KOPT-K1 (cell line): ENCODE results near the gene CEND1.

Experiments
- H3K27ac ChIP-seq: fragments of 200-600 bp; sonication (generic); 2 replicates; pipeline ENCODE4 v1.5.1; 2016; ENCODE audit warnings: antibody characterized with exemption, mild to moderate bottlenecking, low read depth, low read length; ENCODE audit not compliant: poor library complexity, severe bottlenecking
- H3K36me3 ChIP-seq: fragments of 200-600 bp; sonication (generic); 2 replicates; pipeline ENCODE4 v1.5.1; 2017; ENCODE audit warnings: antibody characterized with exemption, mild to moderate bottlenecking, low read length, moderate library complexity; ENCODE audit not compliant: insufficient read depth
- H3K9me3 ChIP-seq: fragments of 200-600 bp; sonication (generic); 2 replicates; pipeline ENCODE4 v1.5.1; 2017; ENCODE audit warnings: antibody characterized with exemption, low read length, mild to moderate bottlenecking; ENCODE audit not compliant: insufficient read depth, poor library complexity, severe bottlenecking

Gene CEND1

GRCh38 chr11:830295-831117 is 40.6 kb upstream of the CEND1 start:
- H3K9me3 ChIP-seq, result no peaks in the 10 kb centered on the region
- H3K27ac ChIP-seq, result no peak overlapping the region
- peaks cover 3% of the 10 kb centered on the region; the same call in 1 of the 2 replicates for H3K36me3 ChIP-seq

GRCh38 chr11:829847-830294 is 40.0 kb upstream of the CEND1 start:
- Histone ChIP-seq H3K36me3 (peaks cover 10% of the 10 kb centered on the region; the same call in 1 of the 2 replicates), H3K27ac (no peak overlapping the region), H3K9me3 (no peaks in the 10 kb centered on the region)

- peaks cover 15% of the 10 kb centered on the region; the same call in 1 of the 2 replicates for H3K36me3 ChIP-seq
- no peaks in the 10 kb centered on the region for H3K9me3 ChIP-seq
- H3K27ac ChIP-seq, result no peak overlapping the region
Observed at GRCh38 chr11:829176-829846, 39.4 kb upstream of the CEND1 start.

GRCh38 chr11:828506-829175 is 38.8 kb upstream of the CEND1 start:
- Histone ChIP-seq H3K36me3 (peaks cover 20% of the 10 kb centered on the region; the same call in 1 of the 2 replicates), H3K27ac (no peak overlapping the region), H3K9me3 (no peaks in the 10 kb centered on the region)

GRCh38 chr11:827897-828192 is 38.0 kb upstream of the CEND1 start, which contains the start of gene CRACR2B:
TSS of gene CRACR2B (plus strand) at chr11:827919. CDS start at chr11:828608, 689 bp downstream.
- Histone ChIP-seq H3K9me3 (no peaks in the 10 kb centered on the region), H3K27ac (no peak within 1 kb of the TSS), H3K36me3 (peaks cover 20% of the 10 kb centered on the region; the same call in 1 of the 2 replicates)

GRCh38 chr11:827146-827896 is 37.4 kb upstream of the CEND1 start:
- Histone ChIP-seq H3K27ac (no peak overlapping the region), H3K36me3 (peaks cover 20% of the 10 kb centered on the region; the same call in 1 of the 2 replicates), H3K9me3 (no peaks in the 10 kb centered on the region)

- H3K9me3 ChIP-seq, result no peaks in the 10 kb centered on the region
- H3K36me3 ChIP-seq, result peaks cover 20% of the 10 kb centered on the region; the same call in 1 of the 2 replicates
- no peak overlapping the region for H3K27ac ChIP-seq
Observed at GRCh38 chr11:826836-827145, 36.9 kb upstream of the CEND1 start.

- H3K36me3 ChIP-seq, result peaks cover 20% of the 10 kb centered on the region; the same call in 1 of the 2 replicates
- no peak overlapping the region for H3K27ac ChIP-seq
- no peaks in the 10 kb centered on the region for H3K9me3 ChIP-seq
Observed at GRCh38 chr11:826227-826621, 36.3 kb upstream of the CEND1 start.

GRCh38 chr11:825366-826226 is 35.7 kb upstream of the CEND1 start:
- no peak overlapping the region for H3K27ac ChIP-seq
- H3K9me3 ChIP-seq, result no peaks in the 10 kb centered on the region
- peaks cover 20% of the 10 kb centered on the region; the same call in 1 of the 2 replicates for H3K36me3 ChIP-seq

- Histone ChIP-seq H3K36me3 (peaks cover 20% of the 10 kb centered on the region; the same call in 1 of the 2 replicates), H3K9me3 (no peaks in the 10 kb centered on the region), H3K27ac (no peak overlapping the region)
Observed at GRCh38 chr11:824942-825341, 35.1 kb upstream of the CEND1 start.

- no peak overlapping the region for H3K27ac ChIP-seq
Observed at GRCh38 chr11:824292-824880, 34.5 kb upstream of the CEND1 start.

GRCh38 chr11:823441-824291 is 33.8 kb upstream of the CEND1 start:
- Histone ChIP-seq H3K27ac (no peak overlapping the region), H3K36me3 (peaks cover 20% of the 10 kb centered on the region; the same call in 1 of the 2 replicates), H3K9me3 (no peaks in the 10 kb centered on the region)

More at GRCh38 chr11:824292-824880, 34.5 kb upstream of the CEND1 start:
- Histone ChIP-seq H3K9me3 (no peaks in the 10 kb centered on the region), H3K36me3 (peaks cover 20% of the 10 kb centered on the region; the same call in 1 of the 2 replicates)
